IMR-90 (cell line): ENCODE measurements around the gene GRIA4. TPM values are rescaled to one million over a fixed set of nuclear protein-coding genes. Genes with fewer than 3 reads are reported as not detected.

Experiments
- ATAC-seq: fragments of 200-7000 bp; cut with Tn5 transposase; 2 replicates; pipeline ENCODE4 v1.9.1; 2020; ENCODE audit warnings: low read depth, mild to moderate bottlenecking, moderate library complexity
- BruUV-seq: library from RNA; stranded (reverse); fragments of 400-500 nt; replicated peaks from 2 replicates; lab custom pipeline; 2021; lab: Mats Ljungman, UMichigan
- CTCF ChIA-PET: fragments of 300-600 bp; formaldehyde crosslinking; extraction: SDS; loops from one replicate; lab custom pipeline; 2021; ENCODE audit warnings: antibody characterized with exemption; lab: Yijun Ruan, JAX
- POLR2A ChIA-PET: fragments of 300-600 bp; sonication (Branson Sonifier 250); formaldehyde crosslinking; loops from one replicate; lab custom pipeline; 2022; ENCODE audit warnings: antibody characterized with exemption; ENCODE audit not compliant: unreplicated experiment; lab: Charles Lee
- DNase-seq: peaks from one replicate; pipeline ENCODE4 v3.0.0; 2013
- H2AFZ ChIP-seq: replicated peaks from 2 replicates; pipeline ENCODE3; 2013; ENCODE audit warnings: low read length, mild to moderate bottlenecking; ENCODE audit not compliant: poor library complexity
- H2AK5ac ChIP-seq: 2 replicates; pipeline ENCODE4 v1.6.1; 2013; ENCODE audit warnings: low read depth, low read length, inconsistent platforms
- H2AK9ac ChIP-seq: replicated peaks from 2 replicates; pipeline ENCODE3; 2013; ENCODE audit warnings: mild to moderate bottlenecking, low read depth, low read length, moderate library complexity; ENCODE audit not compliant: poor library complexity
- H2BK120ac ChIP-seq: 2 replicates; pipeline ENCODE4 v1.6.1; 2013; ENCODE audit warnings: low read depth, low read length, inconsistent platforms
- H2BK15ac ChIP-seq: 3 replicates; pipeline ENCODE4 v1.6.1; 2013; ENCODE audit warnings: low read depth, low read length, inconsistent platforms
- H2BK20ac ChIP-seq: 2 replicates; pipeline ENCODE4 v1.6.1; 2013; ENCODE audit warnings: low read depth, mild to moderate bottlenecking, inconsistent platforms, low read length, moderate library complexity
- H2BK5ac ChIP-seq: 2 replicates; pipeline ENCODE4 v1.6.1; 2013; ENCODE audit warnings: mild to moderate bottlenecking, low read depth, low read length, inconsistent platforms; ENCODE audit not compliant: poor library complexity, severe bottlenecking
- H3K14ac ChIP-seq: replicated peaks from 2 replicates; pipeline ENCODE4 v1.6.1; 2013; ENCODE audit warnings: low read depth, low read length, inconsistent platforms
- H3K18ac ChIP-seq: 2 replicates; pipeline ENCODE4 v1.6.1; 2013; ENCODE audit warnings: low read depth, low read length, control low read depth
- H3K23ac ChIP-seq: 2 replicates; pipeline ENCODE4 v1.6.1; 2013; ENCODE audit warnings: low read depth, low read length, inconsistent platforms
- H3K27ac ChIP-seq: 2 replicates; pipeline ENCODE4 v1.5.1; 2013; ENCODE audit warnings: mild to moderate bottlenecking, control low read depth, low read length; ENCODE audit not compliant: insufficient read depth
- H3K27me3 ChIP-seq: 2 replicates; pipeline ENCODE4 v1.6.1; 2013; ENCODE audit warnings: low read length; ENCODE audit not compliant: control insufficient read depth, insufficient read depth
- H3K36me3 ChIP-seq: 2 replicates; pipeline ENCODE4 v1.6.1; 2013; ENCODE audit warnings: low read length, mixed read lengths; ENCODE audit not compliant: control insufficient read depth, insufficient read depth
- H3K4ac ChIP-seq: 2 replicates; pipeline ENCODE4 v1.6.1; 2013; ENCODE audit warnings: low read depth, low read length, inconsistent platforms
- H3K4me1 ChIP-seq: 2 replicates; pipeline ENCODE4 v1.6.1; 2013; ENCODE audit warnings: low read length, mixed read lengths; ENCODE audit not compliant: control insufficient read depth, insufficient read depth
- H3K4me2 ChIP-seq: 2 replicates; pipeline ENCODE4 v1.6.1; 2013; ENCODE audit warnings: low read depth, mild to moderate bottlenecking, control low read depth, low read length, moderate library complexity
- H3K4me3 ChIP-seq: 2 replicates; pipeline ENCODE4 v1.5.1; 2013; ENCODE audit warnings: low read depth, mild to moderate bottlenecking, control low read depth, low read length, moderate library complexity; ENCODE audit not compliant: insufficient read depth
- H3K56ac ChIP-seq: 2 replicates; pipeline ENCODE4 v1.6.1; 2013; ENCODE audit warnings: low read length, inconsistent platforms; ENCODE audit not compliant: insufficient read depth; ENCODE audit errors: extremely low read depth
- H3K79me1 ChIP-seq, 2 experiments: 2 replicates each; pipeline ENCODE4 v1.6.1; 2013; ENCODE audit warnings: low read length in 2 of 2, inconsistent platforms in 1 of 2, low read depth in 1 of 2
- H3K9ac ChIP-seq: 2 replicates; pipeline ENCODE4 v1.6.1; 2013; ENCODE audit warnings: low read depth, low read length, control low read depth
- H3K9me1 ChIP-seq: 2 replicates; pipeline ENCODE4 v1.6.1; 2013; ENCODE audit warnings: low read length, inconsistent platforms; ENCODE audit not compliant: insufficient read depth
- H3K9me3 ChIP-seq: 2 replicates; pipeline ENCODE4 v1.6.1; 2013; ENCODE audit warnings: low read length; ENCODE audit not compliant: control insufficient read depth, insufficient read depth
- H4K20me1 ChIP-seq: 2 replicates; pipeline ENCODE4 v1.6.1; 2013; ENCODE audit warnings: low read length, inconsistent platforms; ENCODE audit not compliant: insufficient read depth
- H4K5ac ChIP-seq: 2 replicates; pipeline ENCODE4 v1.6.1; 2013; ENCODE audit warnings: mild to moderate bottlenecking, low read depth, low read length, control low read depth
- H4K8ac ChIP-seq, 2 experiments: 2 replicates each; pipeline ENCODE4 v1.6.1; 2013; ENCODE audit warnings: low read depth in 2 of 2, low read length in 2 of 2, control low read depth in 1 of 2, inconsistent platforms in 1 of 2
- H4K91ac ChIP-seq: 2 replicates; pipeline ENCODE4 v1.6.1; 2013; ENCODE audit warnings: low read depth, low read length, inconsistent platforms; ENCODE audit not compliant: insufficient read depth
- BHLHE40 ChIP-seq: fragments of 150-350 bp; IDR thresholded peaks from 2 replicates; pipeline ENCODE4 v1.6.1; 2016; ENCODE audit warnings: mild to moderate bottlenecking, low read depth, low read length
- CEBPB ChIP-seq: IDR thresholded peaks from 2 replicates; pipeline ENCODE4 v1.6.1; 2012; ENCODE audit warnings: low read depth, low read length, improper control_type of control experiment
- CHD1 ChIP-seq: IDR thresholded peaks from 2 replicates; pipeline ENCODE4 v1.6.1; 2012; ENCODE audit warnings: low read depth, low read length, improper control_type of control experiment
- FOS ChIP-seq: fragments of 150-350 bp; IDR thresholded peaks from 2 replicates; pipeline ENCODE4 v1.6.1; 2016; ENCODE audit warnings: low read depth, low read length
- MAFK ChIP-seq: IDR thresholded peaks from 2 replicates; pipeline ENCODE4 v1.6.1; 2012; ENCODE audit warnings: low read depth, low read length, improper control_type of control experiment
- MAZ ChIP-seq: IDR thresholded peaks from 2 replicates; pipeline ENCODE4 v1.6.1; 2012; ENCODE audit warnings: low read depth, mild to moderate bottlenecking, low read length, improper control_type of control experiment, moderate library complexity, borderline replicate concordance
- MXI1 ChIP-seq: IDR thresholded peaks from 2 replicates; pipeline ENCODE4 v1.6.1; 2012; ENCODE audit warnings: low read depth, mild to moderate bottlenecking, low read length, moderate library complexity, borderline replicate concordance
- NFE2L2 ChIP-seq: fragments of 150-350 bp; IDR thresholded peaks from 2 replicates; pipeline ENCODE4 v1.6.1; 2016; ENCODE audit warnings: low read depth, mild to moderate bottlenecking, low read length
- POLR2A ChIP-seq: IDR thresholded peaks from 2 replicates; pipeline ENCODE4 v1.6.1; 2012; ENCODE audit warnings: mild to moderate bottlenecking, low read depth, low read length
- RAD21 ChIP-seq: IDR thresholded peaks from 2 replicates; pipeline ENCODE4 v1.6.1; 2012; ENCODE audit warnings: low read length, improper control_type of control experiment
- RCOR1 ChIP-seq: IDR thresholded peaks from 2 replicates; pipeline ENCODE4 v1.6.1; 2012; ENCODE audit warnings: mild to moderate bottlenecking, low read length, improper control_type of control experiment; ENCODE audit not compliant: insufficient replicate concordance
- RFX5 ChIP-seq: IDR thresholded peaks from 2 replicates; pipeline ENCODE4 v1.8.0; 2012; ENCODE audit warnings: low read depth, mild to moderate bottlenecking, low read length, moderate library complexity
- SMC3 ChIP-seq: fragments of 150-350 bp; IDR thresholded peaks from 2 replicates; pipeline ENCODE4 v1.6.1; 2016; ENCODE audit warnings: low read depth, mild to moderate bottlenecking, antibody characterized with exemption, low read length, moderate library complexity
- WGBS, 2 experiments: methylation state at CpG; one replicate each; pipeline versions ENCODE4 v1.1.5 to v1.1.7; 2013; ENCODE audit warnings: missing lambda C conversion rate in 2 of 2; ENCODE audit not compliant: insufficient read length in 1 of 2; ENCODE audit errors: extremely low coverage in 2 of 2; 5-methylcytosine and 5-hydroxymethylcytosine counted together
- dilution Hi-C: fragments of 300-500 bp; cut with HindIII; formaldehyde crosslinking; loops from one replicate; pipeline ENCODE4 v1.14.3; 2018; ENCODE audit warnings: low sequenced_read_pairs; ENCODE audit not compliant: unreplicated experiment
- in situ Hi-C: fragments of 300-500 bp; cut with MboI; formaldehyde crosslinking; loops from 3 replicates; pipeline ENCODE4 v1.14.3; 2019; ENCODE audit warnings: low sequenced_read_pairs, inconsistent platforms, mixed read lengths
- intact Hi-C: fragments of 100-400 bp; cut with micrococcal nuclease; formaldehyde crosslinking; loops from 2 replicates; pipeline ENCODE4 v1.10.0; 2022
- polyA plus RNA-seq, 3 experiments: library from polyadenylated mRNA; depleted of rRNA; stranded (reverse); fragments of >200 nt; gene quantifications; 2 replicates each; pipeline ENCODE4 v1.2.3, GENCODE V29; 2012; ENCODE audit warnings: low replicate concordance in 1 of 3
- total RNA-seq: library from RNA; depleted of rRNA; stranded (reverse); fragments of >200 nt; gene quantifications from 2 replicates; pipeline ENCODE4 v1.2.3, GENCODE V29; 2012
- TF ChIP-seq, protein P1 (sequence below): fragments of 150-350 bp; IDR thresholded peaks from 2 replicates; pipeline ENCODE4 v1.6.1; 2017; ENCODE audit warnings: mild to moderate bottlenecking, antibody characterized with exemption, low read length, low read depth
- TF ChIP-seq, protein P2 (sequence below): fragments of 150-350 bp; IDR thresholded peaks from 2 replicates; pipeline ENCODE4 v1.6.1; 2016; ENCODE audit warnings: low read depth, mild to moderate bottlenecking, low read length, moderate library complexity, borderline replicate concordance
- TF ChIP-seq, protein P3 (sequence below): conservative IDR thresholded peaks from 2 replicates; pipeline ENCODE4 v1.5.1; 2012; ENCODE audit warnings: mild to moderate bottlenecking, low read depth, low read length, improper control_type of control experiment

The GRIA4 gene
- total and polyA plus RNA-seq, 2 of the 4 experiments (the other 2 are of a cell fraction): 0.36 to 1.0 TPM

DNA sequence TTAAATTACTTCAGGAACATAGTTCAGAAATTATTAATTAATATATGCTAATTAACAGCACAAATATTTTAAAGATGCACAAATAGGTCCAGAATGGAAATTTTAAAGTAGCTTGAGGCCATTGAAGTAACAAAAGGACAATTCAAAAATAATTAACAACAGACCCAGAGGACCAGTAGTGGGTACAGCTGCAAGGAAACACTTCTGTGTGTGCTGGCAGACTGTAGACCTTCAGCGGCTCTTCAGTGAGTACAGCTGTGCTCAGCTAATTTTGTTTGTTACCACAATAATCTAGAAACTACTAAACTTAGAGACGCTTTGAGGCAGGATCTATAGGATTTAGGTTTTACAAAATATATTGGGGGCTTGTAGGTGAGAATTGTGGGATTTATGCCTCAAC, 103.8 kb downstream of the GRIA4 start:
- in situ Hi-C loops: no loop called here
- no peaks in the 10 kb centered on the region for H4K20me1 ChIP-seq
- H3K36me3 ChIP-seq: no peaks in the 10 kb centered on the region
- no TSS peak for BruUV-seq
- no peaks in the 10 kb centered on the region for H3K4me1 ChIP-seq
- H2AK5ac ChIP-seq: no peak overlapping the region
- no peak overlapping the region for H2BK20ac ChIP-seq
- ChIA-PET POLR2A (no interaction called here), CTCF (interaction anchor here (0.6 kb wide), 1 partner anchor 339 kb away, joined by 3 read pairs; no protein-coding TSS in a partner anchor)
- H4K8ac ChIP-seq: no peak overlapping the region
- H2AK9ac ChIP-seq: no peak overlapping the region
- no CpG with 5 or more reads among the region's 2 CpGs for WGBS, 2 experiments
- H3K14ac ChIP-seq: no peak overlapping the region
- H3K79me1 ChIP-seq: no peaks in the 10 kb centered on the region
- no peak overlapping the region for H3K23ac ChIP-seq
- H3K27me3 ChIP-seq: no peaks in the 10 kb centered on the region
- H2BK15ac ChIP-seq: no peak overlapping the region
- no peak overlapping the region for H3K4me3 ChIP-seq
- DNase-seq (no peak), ATAC-seq (no peak)
- TF ChIP-seq SMC3 (no peak), RCOR1 (no peak), RFX5 (no peak), CHD1 (no peak), FOS (no peak), CEBPB (no peak), POLR2A (no peak), BHLHE40 (no peak), RAD21 (no peak), MXI1 (no peak), MAZ (no peak), MAFK (no peak), NFE2L2 (no peak)
- TF ChIP-seq, protein P1, sequence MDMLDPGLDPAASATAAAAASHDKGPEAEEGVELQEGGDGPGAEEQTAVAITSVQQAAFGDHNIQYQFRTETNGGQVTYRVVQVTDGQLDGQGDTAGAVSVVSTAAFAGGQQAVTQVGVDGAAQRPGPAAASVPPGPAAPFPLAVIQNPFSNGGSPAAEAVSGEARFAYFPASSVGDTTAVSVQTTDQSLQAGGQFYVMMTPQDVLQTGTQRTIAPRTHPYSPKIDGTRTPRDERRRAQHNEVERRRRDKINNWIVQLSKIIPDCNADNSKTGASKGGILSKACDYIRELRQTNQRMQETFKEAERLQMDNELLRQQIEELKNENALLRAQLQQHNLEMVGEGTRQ: no peak
- TF ChIP-seq, protein P2, sequence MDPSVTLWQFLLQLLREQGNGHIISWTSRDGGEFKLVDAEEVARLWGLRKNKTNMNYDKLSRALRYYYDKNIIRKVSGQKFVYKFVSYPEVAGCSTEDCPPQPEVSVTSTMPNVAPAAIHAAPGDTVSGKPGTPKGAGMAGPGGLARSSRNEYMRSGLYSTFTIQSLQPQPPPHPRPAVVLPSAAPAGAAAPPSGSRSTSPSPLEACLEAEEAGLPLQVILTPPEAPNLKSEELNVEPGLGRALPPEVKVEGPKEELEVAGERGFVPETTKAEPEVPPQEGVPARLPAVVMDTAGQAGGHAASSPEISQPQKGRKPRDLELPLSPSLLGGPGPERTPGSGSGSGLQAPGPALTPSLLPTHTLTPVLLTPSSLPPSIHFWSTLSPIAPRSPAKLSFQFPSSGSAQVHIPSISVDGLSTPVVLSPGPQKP: no peak
- TF ChIP-seq, protein P3, sequence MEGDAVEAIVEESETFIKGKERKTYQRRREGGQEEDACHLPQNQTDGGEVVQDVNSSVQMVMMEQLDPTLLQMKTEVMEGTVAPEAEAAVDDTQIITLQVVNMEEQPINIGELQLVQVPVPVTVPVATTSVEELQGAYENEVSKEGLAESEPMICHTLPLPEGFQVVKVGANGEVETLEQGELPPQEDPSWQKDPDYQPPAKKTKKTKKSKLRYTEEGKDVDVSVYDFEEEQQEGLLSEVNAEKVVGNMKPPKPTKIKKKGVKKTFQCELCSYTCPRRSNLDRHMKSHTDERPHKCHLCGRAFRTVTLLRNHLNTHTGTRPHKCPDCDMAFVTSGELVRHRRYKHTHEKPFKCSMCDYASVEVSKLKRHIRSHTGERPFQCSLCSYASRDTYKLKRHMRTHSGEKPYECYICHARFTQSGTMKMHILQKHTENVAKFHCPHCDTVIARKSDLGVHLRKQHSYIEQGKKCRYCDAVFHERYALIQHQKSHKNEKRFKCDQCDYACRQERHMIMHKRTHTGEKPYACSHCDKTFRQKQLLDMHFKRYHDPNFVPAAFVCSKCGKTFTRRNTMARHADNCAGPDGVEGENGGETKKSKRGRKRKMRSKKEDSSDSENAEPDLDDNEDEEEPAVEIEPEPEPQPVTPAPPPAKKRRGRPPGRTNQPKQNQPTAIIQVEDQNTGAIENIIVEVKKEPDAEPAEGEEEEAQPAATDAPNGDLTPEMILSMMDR: no peak
- intact Hi-C loops: no loop called here
- H2AFZ ChIP-seq: no peak overlapping the region
- H2BK120ac ChIP-seq: no peak overlapping the region
- no peak overlapping the region for H3K27ac ChIP-seq
- no peak overlapping the region for H3K4me2 ChIP-seq
- dilution Hi-C loops: no loop called here
- no peak overlapping the region for H3K18ac ChIP-seq
- H3K56ac ChIP-seq: no peak overlapping the region
- H4K5ac ChIP-seq: no peak overlapping the region
- no peak overlapping the region for H2BK5ac ChIP-seq
- no peaks in the 10 kb centered on the region for H3K9me1 ChIP-seq
- no peak overlapping the region for H3K9ac ChIP-seq
- H3K4ac ChIP-seq: no peak overlapping the region
- H4K91ac ChIP-seq: no peak overlapping the region
- no peaks in the 10 kb centered on the region for H3K9me3 ChIP-seq
